ENCODE measurements around the gene SV2C. TPM values are rescaled to one million over a fixed set of nuclear protein-coding genes. Genes with fewer than 3 reads are reported as not detected.

SV2C gene
- total and polyA plus RNA-seq, 10 of the 15 experiments (the other 5 are each of a cell fraction or from before 2014, with no cell fraction given), result under 0.01 to 1.1 (median 0.63) TPM

DNA sequence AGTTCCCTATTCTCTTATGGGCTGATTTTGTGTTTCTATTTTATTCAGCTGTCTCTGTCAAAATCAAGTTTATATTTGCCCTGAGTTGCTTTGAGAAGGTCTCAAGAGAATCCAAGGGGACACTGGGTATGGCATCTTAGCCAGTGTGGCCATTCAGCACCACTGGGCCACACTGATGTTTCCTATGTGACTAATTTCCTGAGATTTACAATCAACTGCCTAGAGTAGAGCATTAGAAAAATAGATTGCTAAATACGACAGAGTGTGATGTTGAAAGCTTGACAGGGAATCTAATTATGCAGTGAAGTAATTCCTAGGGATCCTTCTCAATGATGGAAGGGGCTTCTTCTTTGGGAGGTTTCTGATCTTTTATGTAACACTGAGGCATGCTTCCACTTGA, 141.7 kb downstream of the SV2C start (continued):
- TF ChIP-seq, protein P1, sequence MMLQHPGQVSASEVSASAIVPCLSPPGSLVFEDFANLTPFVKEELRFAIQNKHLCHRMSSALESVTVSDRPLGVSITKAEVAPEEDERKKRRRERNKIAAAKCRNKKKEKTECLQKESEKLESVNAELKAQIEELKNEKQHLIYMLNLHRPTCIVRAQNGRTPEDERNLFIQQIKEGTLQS (IDR thresholded peaks at IDR 0.05; ENCODE audit: borderline replicate concordance, extremely low read depth, low read depth, low read length), result no peak
- no peak for TF ChIP-seq USF1 (IDR thresholded peaks at IDR 0.05; ENCODE audit: borderline replicate concordance, extremely low read length, insufficient read depth, low read depth, low read length)
- no peak for TF ChIP-seq ZNF592 (IDR thresholded peaks at IDR 0.05)
- TF ChIP-seq GABPA (IDR thresholded peaks at IDR 0.05; ENCODE audit: low read depth), result no peak
- TF ChIP-seq, protein P2, sequence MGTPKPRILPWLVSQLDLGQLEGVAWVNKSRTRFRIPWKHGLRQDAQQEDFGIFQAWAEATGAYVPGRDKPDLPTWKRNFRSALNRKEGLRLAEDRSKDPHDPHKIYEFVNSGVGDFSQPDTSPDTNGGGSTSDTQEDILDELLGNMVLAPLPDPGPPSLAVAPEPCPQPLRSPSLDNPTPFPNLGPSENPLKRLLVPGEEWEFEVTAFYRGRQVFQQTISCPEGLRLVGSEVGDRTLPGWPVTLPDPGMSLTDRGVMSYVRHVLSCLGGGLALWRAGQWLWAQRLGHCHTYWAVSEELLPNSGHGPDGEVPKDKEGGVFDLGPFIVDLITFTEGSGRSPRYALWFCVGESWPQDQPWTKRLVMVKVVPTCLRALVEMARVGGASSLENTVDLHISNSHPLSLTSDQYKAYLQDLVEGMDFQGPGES (IDR thresholded peaks at IDR 0.05), result no peak
- TF ChIP-seq RUNX3 (IDR thresholded peaks at IDR 0.05; ENCODE audit: low read length), result no peak
- no peak for TF ChIP-seq JUND (IDR thresholded peaks at IDR 0.05; ENCODE audit: low read depth, low read length)
- no peak for TF ChIP-seq RELB (IDR thresholded peaks at IDR 0.05; ENCODE audit: low read depth)
- no peak for TF ChIP-seq CUX1 (IDR thresholded peaks at IDR 0.05; ENCODE audit: insufficient replicate concordance, low read depth, low read length)
- no peak for TF ChIP-seq RB1 (IDR thresholded peaks at IDR 0.05; ENCODE audit: borderline replicate concordance)
